ENCODE results near the gene TRAPPC4. TPM values are rescaled to one million over a fixed set of nuclear protein-coding genes. Genes with fewer than 3 reads are reported as not detected.

Gene TRAPPC4
- total RNA-seq, 4 donors from 2014 or later: 8.2 to 55.4 (median 28.6) TPM

DNA sequence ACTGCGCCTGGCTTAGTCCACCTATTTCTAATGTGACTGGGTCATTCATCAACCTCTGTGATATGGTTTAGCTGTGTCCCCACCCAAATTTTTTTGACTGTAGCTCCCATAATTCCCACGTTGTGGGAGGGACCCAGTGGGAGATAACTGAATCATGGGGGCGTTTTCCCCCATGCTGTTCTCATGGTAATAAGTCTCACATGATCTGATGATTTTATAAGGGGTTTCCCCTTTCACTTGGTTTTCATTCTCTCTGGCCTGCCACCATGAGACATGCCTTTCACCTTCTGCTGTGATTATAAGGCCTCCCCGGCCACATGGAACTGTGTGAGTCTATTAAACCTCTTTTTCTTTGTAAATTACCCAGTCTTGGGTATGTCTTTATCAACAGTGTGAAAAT, 11.9 kb upstream of the TRAPPC4 start:
- H3K36me3 ChIP-seq: no peaks in the 10 kb centered on the region
- H3K4me3 ChIP-seq: no peak overlapping the region
- DNase-seq: no peak
- H3K27ac ChIP-seq: no peak overlapping the region
- no peaks in the 10 kb centered on the region for H3K4me1 ChIP-seq
- H3K27me3 ChIP-seq: no peaks in the 10 kb centered on the region
- TF ChIP-seq, protein P1, sequence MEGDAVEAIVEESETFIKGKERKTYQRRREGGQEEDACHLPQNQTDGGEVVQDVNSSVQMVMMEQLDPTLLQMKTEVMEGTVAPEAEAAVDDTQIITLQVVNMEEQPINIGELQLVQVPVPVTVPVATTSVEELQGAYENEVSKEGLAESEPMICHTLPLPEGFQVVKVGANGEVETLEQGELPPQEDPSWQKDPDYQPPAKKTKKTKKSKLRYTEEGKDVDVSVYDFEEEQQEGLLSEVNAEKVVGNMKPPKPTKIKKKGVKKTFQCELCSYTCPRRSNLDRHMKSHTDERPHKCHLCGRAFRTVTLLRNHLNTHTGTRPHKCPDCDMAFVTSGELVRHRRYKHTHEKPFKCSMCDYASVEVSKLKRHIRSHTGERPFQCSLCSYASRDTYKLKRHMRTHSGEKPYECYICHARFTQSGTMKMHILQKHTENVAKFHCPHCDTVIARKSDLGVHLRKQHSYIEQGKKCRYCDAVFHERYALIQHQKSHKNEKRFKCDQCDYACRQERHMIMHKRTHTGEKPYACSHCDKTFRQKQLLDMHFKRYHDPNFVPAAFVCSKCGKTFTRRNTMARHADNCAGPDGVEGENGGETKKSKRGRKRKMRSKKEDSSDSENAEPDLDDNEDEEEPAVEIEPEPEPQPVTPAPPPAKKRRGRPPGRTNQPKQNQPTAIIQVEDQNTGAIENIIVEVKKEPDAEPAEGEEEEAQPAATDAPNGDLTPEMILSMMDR (IDR thresholded peaks at IDR 0.05): no peak
- TF ChIP-seq POLR2A (IDR thresholded peaks at IDR 0.05): no peak
- H3K9me3 ChIP-seq: no peaks in the 10 kb centered on the region
- intact Hi-C loops (cut with DNase I; ENCODE audit: low total_unique reads): no loop called here

DNA sequence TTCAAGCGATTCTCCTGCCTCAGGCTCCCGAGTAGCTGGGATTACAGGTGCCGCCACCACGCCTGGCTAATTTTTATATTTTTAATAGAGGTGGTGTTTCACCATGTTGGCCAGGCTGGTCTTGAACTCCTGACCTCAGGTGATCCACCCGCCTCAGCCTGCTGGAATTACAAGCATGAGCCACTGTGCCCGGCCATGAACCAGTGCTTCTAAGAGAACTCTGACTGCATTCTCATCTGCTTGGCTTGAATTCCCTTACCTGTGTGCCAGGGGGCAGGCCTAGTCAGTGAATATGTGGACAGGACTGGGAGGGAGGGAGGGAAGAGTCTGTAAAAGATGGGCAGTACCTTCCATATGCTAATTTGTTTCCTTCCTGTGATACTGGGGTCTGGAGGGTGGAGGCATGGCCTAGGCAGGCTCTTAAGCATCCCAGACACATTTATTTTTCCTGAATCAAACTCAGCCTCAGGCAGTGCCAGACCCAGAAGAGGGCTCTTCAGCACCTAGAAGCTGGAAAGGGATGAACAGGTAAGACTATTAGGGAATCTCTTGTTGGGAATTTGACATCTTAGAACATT, 7.0 kb upstream of the TRAPPC4 start:
- no peaks in the 10 kb centered on the region for H3K27me3 ChIP-seq
- no peak overlapping the region for H3K27ac ChIP-seq
- H3K4me1 ChIP-seq: no peaks in the 10 kb centered on the region
- H3K9me3 ChIP-seq: no peaks in the 10 kb centered on the region
- TF ChIP-seq, protein P1 (IDR thresholded peaks at IDR 0.05): no peak
- TF ChIP-seq POLR2A (IDR thresholded peaks at IDR 0.05): no peak
- no peaks in the 10 kb centered on the region for H3K36me3 ChIP-seq
- H3K4me3 ChIP-seq: no peak overlapping the region
- intact Hi-C loops (cut with DNase I; ENCODE audit: low total_unique reads): no loop called here
- DNase-seq: no peak

DNA sequence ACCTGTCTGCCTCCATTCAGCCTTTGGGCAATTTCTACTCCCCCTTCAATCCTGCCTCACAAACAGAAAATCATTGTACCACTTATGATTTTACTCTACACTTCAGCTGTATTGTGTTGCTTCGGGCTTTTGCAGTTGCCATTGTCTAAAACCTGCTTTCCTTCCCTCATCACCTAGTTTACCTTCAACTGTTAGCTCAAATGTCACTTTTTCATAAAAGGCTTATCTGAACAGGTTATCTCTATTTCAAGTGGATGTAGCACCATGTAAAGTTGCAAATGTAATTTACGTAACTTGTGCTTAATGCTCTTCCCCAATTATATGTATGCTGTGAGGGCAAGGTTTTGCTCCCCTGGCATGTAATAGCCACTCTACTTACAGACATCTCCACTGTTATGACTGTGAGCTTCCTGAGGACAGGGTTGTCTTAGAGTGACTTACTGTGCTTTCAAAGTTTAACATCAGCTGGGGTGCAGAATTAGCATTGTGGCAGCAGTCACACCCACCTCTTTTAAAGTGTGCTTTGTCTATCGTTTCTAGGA, 5.9 kb upstream of the TRAPPC4 start:
- H3K36me3 ChIP-seq: no peaks in the 10 kb centered on the region
- DNase-seq: no peak
- H3K4me3 ChIP-seq: no peak overlapping the region
- no peaks in the 10 kb centered on the region for H3K4me1 ChIP-seq
- H3K9me3 ChIP-seq: no peaks in the 10 kb centered on the region
- no peaks in the 10 kb centered on the region for H3K27me3 ChIP-seq
- TF ChIP-seq POLR2A (IDR thresholded peaks at IDR 0.05): no peak
- TF ChIP-seq, protein P1 (IDR thresholded peaks at IDR 0.05): no peak
- no peak overlapping the region for H3K27ac ChIP-seq
- intact Hi-C loops (cut with DNase I; ENCODE audit: low total_unique reads): no loop called here

DNA sequence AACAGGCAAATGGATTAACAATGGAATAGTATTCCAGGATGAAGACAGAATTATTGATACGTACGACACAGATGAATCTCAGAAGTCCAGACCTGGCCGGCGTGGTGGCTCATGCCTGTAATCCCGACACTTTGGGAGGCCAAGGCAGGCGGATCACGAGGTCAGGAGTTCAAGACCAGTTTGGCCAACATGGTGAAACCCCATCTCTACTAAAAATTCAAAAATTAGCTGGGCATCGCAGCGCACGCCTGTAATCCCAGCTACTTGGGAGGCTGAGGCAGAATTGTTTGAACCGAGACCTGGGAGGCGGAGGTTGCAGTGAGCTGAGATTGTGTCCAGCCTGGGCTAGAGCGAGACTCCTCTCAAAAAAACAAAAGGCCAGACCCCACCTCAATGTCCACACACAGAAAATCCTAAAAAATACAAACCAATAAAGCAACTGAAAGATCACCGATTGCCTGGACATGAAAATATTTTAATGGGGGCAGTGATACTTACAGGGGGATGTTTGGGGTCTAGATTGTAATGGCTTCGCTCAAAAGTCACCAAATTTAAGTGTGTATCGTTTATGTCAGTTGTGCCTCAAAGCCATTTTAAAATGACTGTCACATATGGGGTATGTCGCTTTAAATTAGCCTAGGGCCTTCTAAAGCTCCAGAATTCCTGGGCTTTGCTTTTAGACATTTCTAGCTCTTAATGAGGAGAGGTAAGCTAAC, 4.2 kb upstream of the TRAPPC4 start:
- no peak for DNase-seq
- Histone ChIP-seq H3K27me3 (no peaks in the 10 kb centered on the region), H3K4me1 (no peaks in the 10 kb centered on the region), H3K9me3 (no peaks in the 10 kb centered on the region), H3K27ac (no peak overlapping the region), H3K4me3 (no peak overlapping the region), H3K36me3 (no peaks in the 10 kb centered on the region)
- intact Hi-C loops (cut with DNase I; ENCODE audit: low total_unique reads): no loop called here
- TF ChIP-seq, protein P1 (IDR thresholded peaks at IDR 0.05): no peak
- no peak for TF ChIP-seq POLR2A (IDR thresholded peaks at IDR 0.05)

DNA sequence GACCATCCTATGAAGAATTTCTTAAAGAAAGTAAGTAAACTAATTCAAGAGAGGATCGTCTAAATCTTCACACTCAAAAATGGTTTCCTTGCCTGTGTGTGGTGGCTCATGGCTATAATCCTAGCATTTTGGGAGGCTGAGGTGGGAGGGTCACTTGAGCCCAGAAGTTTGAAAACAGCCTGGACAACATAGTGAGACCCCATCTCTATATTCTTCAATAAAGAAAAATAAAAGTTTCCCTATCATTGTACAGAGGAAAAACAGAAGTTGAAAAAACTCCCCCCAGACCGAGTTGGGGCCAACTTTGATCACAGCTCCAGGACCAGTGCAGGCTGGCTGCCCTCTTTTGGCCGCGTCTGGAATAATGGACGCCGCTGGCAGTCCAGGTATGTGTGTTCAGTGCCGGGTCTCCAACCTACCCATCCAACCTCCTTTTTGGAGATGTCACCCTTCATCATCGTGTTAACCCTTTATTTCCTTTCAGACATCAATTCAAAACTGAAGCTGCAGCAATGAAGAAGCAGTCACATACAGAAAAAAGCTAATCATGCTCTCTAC, 3.4 kb upstream of the TRAPPC4 start:
- TF ChIP-seq, protein P1 (IDR thresholded peaks at IDR 0.05): no peak
- no peak for TF ChIP-seq POLR2A (IDR thresholded peaks at IDR 0.05)
- Histone ChIP-seq H3K9me3 (no peaks in the 10 kb centered on the region), H3K4me3 (no peak overlapping the region), H3K36me3 (no peaks in the 10 kb centered on the region), H3K27me3 (no peaks in the 10 kb centered on the region), H3K27ac (no peak overlapping the region), H3K4me1 (peaks cover 0 to 5% of the 10 kb centered on the region in 2 donors)
- DNase-seq: no peak
- intact Hi-C loops (cut with DNase I; ENCODE audit: low total_unique reads): no loop called here
